Lower leg skin (tissue), 3 donors: ENCODE results near the gene SCNN1B.

ENCODE experiments used
- POLR2A ChIP-seq, 2 donors: fragments of 450-650 bp; IDR thresholded peaks; one replicate each; pipeline ENCODE4 v1.6.1; 2016 to 2017; ENCODE audit warnings: antibody characterized with exemption in 2 of 2, mild to moderate bottlenecking in 1 of 2, moderate library complexity in 1 of 2
- TF ChIP-seq, protein P1 (sequence below), 3 donors: fragments of 450-650 bp; IDR thresholded peaks; one replicate each; pipeline ENCODE4 v1.5.1; 2016; ENCODE audit warnings: antibody characterized with exemption in 3 of 3, mild to moderate bottlenecking in 3 of 3, moderate library complexity in 2 of 3

DNA sequence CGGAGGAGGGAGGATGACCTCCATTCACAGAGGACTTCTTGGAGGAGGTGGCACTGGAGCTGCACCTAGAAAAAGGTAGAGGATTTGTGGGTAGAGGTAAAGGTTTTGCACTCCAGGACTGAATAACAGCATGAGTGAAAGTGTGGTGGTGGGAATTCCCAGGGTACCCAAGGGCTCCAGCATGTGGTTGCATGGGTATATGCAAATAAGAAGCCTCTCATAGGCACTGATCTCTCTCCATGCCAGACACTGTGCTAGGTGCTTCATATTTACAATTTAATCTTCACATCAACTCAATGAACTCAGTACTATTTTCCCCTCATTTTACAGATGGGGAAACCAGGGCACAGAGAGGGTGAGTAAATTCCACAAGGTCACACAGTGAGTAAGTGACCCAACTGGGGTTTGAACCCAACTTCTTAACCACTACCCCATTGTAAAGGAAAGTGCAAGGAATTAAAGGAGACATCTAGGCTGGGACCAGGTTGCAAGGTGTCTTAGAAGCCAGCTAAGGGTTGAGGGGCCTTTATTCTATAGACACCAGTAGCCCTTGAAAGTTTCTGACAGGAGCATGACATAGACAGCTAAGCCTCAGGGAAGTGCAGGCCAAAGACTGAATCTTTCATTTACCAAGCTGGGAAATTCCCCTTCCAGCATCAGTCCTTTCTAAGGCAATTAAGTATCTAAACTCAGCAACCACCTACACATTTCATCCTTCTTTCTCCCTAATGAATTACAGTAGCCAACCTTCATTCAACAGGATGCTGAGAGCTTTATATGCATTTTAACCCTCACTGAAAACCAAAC lies 21.3 kb downstream of the SCNN1B start:
- TF ChIP-seq, protein P1, sequence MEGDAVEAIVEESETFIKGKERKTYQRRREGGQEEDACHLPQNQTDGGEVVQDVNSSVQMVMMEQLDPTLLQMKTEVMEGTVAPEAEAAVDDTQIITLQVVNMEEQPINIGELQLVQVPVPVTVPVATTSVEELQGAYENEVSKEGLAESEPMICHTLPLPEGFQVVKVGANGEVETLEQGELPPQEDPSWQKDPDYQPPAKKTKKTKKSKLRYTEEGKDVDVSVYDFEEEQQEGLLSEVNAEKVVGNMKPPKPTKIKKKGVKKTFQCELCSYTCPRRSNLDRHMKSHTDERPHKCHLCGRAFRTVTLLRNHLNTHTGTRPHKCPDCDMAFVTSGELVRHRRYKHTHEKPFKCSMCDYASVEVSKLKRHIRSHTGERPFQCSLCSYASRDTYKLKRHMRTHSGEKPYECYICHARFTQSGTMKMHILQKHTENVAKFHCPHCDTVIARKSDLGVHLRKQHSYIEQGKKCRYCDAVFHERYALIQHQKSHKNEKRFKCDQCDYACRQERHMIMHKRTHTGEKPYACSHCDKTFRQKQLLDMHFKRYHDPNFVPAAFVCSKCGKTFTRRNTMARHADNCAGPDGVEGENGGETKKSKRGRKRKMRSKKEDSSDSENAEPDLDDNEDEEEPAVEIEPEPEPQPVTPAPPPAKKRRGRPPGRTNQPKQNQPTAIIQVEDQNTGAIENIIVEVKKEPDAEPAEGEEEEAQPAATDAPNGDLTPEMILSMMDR (IDR thresholded peaks at IDR 0.05) = no peak
- no peak for TF ChIP-seq POLR2A (IDR thresholded peaks at IDR 0.05)
